ENCODE data around the gene ATG9B. TPM values are rescaled to one million over a fixed set of nuclear protein-coding genes. Genes with fewer than 3 reads are reported as not detected.

ATG9B gene
- total RNA-seq, 1 experiment from 2014 or later: 1.3 TPM

DNA sequence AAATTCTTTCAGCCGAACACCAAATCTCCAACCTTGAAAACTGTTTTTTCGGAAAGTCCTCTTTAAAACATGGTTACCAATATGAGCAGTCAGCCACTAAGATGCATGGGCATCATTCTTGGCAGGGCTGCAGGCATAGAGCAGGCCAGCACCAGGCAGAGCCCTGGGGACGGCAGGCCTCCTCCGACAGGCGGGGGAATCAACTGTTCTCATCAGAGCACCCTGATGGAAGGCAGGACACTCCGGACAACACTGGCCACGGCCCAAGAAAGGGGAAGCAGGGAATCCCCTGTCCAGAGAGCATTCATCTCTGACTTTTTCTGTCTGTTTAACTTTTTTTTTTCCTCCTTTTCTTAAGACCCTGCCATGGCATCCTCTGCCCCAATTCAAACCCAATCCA is 34.8 kb downstream of the ATG9B start:
- ATAC-seq: no peak
- intact Hi-C loops (cut with micrococcal nuclease): loop anchor here (5.0 kb wide), 1 partner anchor 212 kb away; no protein-coding TSS in a partner anchor
- Histone ChIP-seq H3K4me3 (ENCODE audit: low read length) (no peak overlapping the region), H4K20me1 (ENCODE audit: low read length) (no peaks in the 10 kb centered on the region), H3K27me3 (ENCODE audit: low read length) (no peaks in the 10 kb centered on the region), H3K9me2 (replicated peaks; ENCODE audit: low read length) (no peaks in the 10 kb centered on the region), H3K4me2 (ENCODE audit: low read length) (no peak overlapping the region), H3K27ac (ENCODE audit: low read length) (no peak overlapping the region), H3K9ac (ENCODE audit: low read length) (no peak overlapping the region), H3K4me1 (ENCODE audit: insufficient read depth, low read length) (peaks cover 6% of the 10 kb centered on the region), H3K79me2 (ENCODE audit: low read length) (no peaks in the 10 kb centered on the region), H3F3A (ENCODE audit: low read length, unreplicated experiment) (no peaks in the 10 kb centered on the region), H2AFZ (ENCODE audit: low read length) (no peak overlapping the region), H3K36me3 (ENCODE audit: low read depth, low read length) (no peaks in the 10 kb centered on the region), H3K9me3 (ENCODE audit: low read length) (0 out of 2 replicates have a peak, but pooled peaks cover 6% of the 10 kb centered on the region)
- BruUV-seq (replicated peaks): no TSS peak
- ChIA-PET POLR2A (ENCODE audit: unreplicated experiment) (no interaction called here), CTCF (interaction anchor here (0.6 to 0.8 kb wide), 3 partner anchors 27 to 188 kb away, joined by 3 to 4 read pairs (median 3); no protein-coding TSS in a partner anchor)
- TF ChIP-seq, protein P1, sequence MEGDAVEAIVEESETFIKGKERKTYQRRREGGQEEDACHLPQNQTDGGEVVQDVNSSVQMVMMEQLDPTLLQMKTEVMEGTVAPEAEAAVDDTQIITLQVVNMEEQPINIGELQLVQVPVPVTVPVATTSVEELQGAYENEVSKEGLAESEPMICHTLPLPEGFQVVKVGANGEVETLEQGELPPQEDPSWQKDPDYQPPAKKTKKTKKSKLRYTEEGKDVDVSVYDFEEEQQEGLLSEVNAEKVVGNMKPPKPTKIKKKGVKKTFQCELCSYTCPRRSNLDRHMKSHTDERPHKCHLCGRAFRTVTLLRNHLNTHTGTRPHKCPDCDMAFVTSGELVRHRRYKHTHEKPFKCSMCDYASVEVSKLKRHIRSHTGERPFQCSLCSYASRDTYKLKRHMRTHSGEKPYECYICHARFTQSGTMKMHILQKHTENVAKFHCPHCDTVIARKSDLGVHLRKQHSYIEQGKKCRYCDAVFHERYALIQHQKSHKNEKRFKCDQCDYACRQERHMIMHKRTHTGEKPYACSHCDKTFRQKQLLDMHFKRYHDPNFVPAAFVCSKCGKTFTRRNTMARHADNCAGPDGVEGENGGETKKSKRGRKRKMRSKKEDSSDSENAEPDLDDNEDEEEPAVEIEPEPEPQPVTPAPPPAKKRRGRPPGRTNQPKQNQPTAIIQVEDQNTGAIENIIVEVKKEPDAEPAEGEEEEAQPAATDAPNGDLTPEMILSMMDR (conservative IDR thresholded peaks at IDR 0.05; ENCODE audit: low read depth, low read length): no peak
- TF ChIP-seq EZH2 (IDR thresholded peaks at IDR 0.05; ENCODE audit: low read length, unreplicated experiment): no peak
- TF ChIP-seq EZH2phosphoT487 (IDR thresholded peaks at IDR 0.05; ENCODE audit: borderline replicate concordance, low read length): no peak
- no peak for DNase-seq

DNA sequence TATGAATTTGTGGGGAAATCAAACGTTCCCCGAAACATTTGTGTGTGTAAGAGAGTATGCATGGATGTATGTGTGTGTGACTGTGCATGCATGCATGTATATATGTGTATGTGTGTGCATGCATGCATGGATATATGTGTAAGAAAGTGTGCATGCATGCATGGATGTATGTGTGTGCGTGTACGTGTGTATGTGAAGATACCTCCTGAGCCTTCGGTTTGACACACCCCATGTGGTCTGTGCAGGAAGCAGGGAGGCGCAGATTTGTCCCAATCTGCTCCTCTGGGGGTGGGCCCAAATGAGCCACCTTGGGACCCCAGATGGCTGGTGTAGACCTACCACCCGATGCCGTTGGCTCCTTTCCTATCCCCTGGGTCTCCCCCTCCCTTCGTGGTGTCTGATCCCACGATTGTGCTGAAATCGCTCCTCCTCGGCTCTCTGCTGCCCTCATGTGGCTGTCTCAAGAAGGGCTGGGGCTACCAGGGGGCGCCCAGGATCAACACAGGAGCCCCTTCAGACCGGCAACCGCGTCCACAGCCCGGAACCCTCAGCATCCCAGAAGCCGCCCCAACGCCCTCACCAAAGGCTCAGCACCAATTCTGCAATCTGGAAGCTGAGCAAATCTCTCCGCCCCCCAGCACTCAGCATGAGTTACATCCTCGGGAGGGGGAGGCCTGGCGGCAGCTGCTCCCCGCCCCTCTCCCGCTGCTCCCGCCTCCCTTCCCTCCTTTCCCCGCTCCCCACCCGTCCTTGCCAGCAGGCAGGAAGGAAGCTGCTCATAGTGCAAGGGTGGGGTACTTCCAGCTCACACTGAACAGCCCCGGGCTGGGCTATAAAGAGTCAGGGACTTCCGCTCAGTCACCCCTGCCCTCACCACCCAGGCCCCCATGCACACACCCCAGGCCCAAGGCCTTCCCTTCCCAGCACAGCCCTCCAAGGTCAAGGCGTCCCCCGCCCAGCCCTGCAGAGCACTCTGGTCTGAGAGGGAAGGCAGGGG is 35.8 kb downstream of the ATG9B start:
- H3K4me1 ChIP-seq (ENCODE audit: insufficient read depth, low read length): peaks cover 6% of the 10 kb centered on the region
- ChIA-PET POLR2A (ENCODE audit: unreplicated experiment) (interaction anchor here (0.6 kb wide), 1 partner anchor 12 kb away, joined by 19 read pairs; no protein-coding TSS in a partner anchor), CTCF (interaction anchor here (0.6 to 0.8 kb wide), 4 partner anchors 26 to 189 kb away, joined by 3 to 4 read pairs (median 3); no protein-coding TSS in a partner anchor)
- ATAC-seq: peak; percentile 55
- H3K9ac ChIP-seq (ENCODE audit: low read length): no peak overlapping the region
- H3K36me3 ChIP-seq (ENCODE audit: low read depth, low read length): no peaks in the 10 kb centered on the region
- H3K9me3 ChIP-seq (ENCODE audit: low read length): 0 out of 2 replicates have a peak, but pooled peaks cover 6% of the 10 kb centered on the region
- H3K27ac ChIP-seq (ENCODE audit: low read length): no peak overlapping the region
- intact Hi-C loops (cut with micrococcal nuclease): loop anchor here (5.0 kb wide), 1 partner anchor 211 kb away; no protein-coding TSS in a partner anchor
- no peaks in the 10 kb centered on the region for H4K20me1 ChIP-seq (ENCODE audit: low read length)
- no peaks in the 10 kb centered on the region for H3K79me2 ChIP-seq (ENCODE audit: low read length)
- DNase-seq: peak; percentile 37
- no TSS peak for BruUV-seq (replicated peaks)
- no peaks in the 10 kb centered on the region for H3K27me3 ChIP-seq (ENCODE audit: low read length)
- H2AFZ ChIP-seq (ENCODE audit: low read length): no peak overlapping the region
- H3K4me2 ChIP-seq (ENCODE audit: low read length): peak overlapping the region; percentile 39
- TF ChIP-seq, protein P1 (conservative IDR thresholded peaks at IDR 0.05; ENCODE audit: low read depth, low read length): peak; percentile 68
- TF ChIP-seq EZH2phosphoT487 (IDR thresholded peaks at IDR 0.05; ENCODE audit: borderline replicate concordance, low read length): no peak
- no peak for TF ChIP-seq EZH2 (IDR thresholded peaks at IDR 0.05; ENCODE audit: low read length, unreplicated experiment)
- no peaks in the 10 kb centered on the region for H3K9me2 ChIP-seq (replicated peaks; ENCODE audit: low read length)
- H3F3A ChIP-seq (ENCODE audit: low read length, unreplicated experiment): no peaks in the 10 kb centered on the region
- H3K4me3 ChIP-seq (ENCODE audit: low read length): no peak overlapping the region
